ENCODE data around the gene SLC25A10. TPM values are rescaled to one million over a fixed set of nuclear protein-coding genes. Genes with fewer than 3 reads are reported as not detected.

The SLC25A10 gene
- total and polyA plus RNA-seq, 10 of the 15 experiments (the other 5 are each of a cell fraction or from before 2014, with no cell fraction given), result 0.11 to 72.7 (median 22.3) TPM

DNA sequence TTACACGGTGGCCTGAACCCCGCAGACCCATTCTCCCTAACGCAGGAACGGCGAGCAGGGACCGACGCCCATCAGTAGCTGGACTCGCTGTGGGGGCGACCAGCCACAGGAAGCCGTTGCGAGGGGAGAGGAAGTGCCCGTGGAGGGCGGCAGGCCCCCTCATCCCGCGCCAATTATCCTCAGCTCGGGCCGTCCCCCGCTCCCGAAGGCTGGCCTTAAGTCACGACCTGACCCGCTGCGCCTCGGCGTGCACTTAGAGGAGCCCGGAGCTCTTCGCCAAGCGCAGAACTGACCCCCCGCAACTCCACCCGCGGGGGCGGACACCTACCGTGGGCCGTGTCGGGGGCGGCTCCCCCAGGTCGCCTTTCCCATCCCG is 28.9 kb upstream of the SLC25A10 start:
- Histone ChIP-seq H3K27ac (ENCODE audit: control insufficient read depth, insufficient read depth) (peak overlapping the region; percentile 36; the same call in 1 of the 2 replicates), H3K27me3 (replicated peaks in 1 of 2; ENCODE audit: control insufficient read depth in 2 of 2, insufficient read depth in 2 of 2, low read length in 1 of 2) (no peaks in the 10 kb centered on the region), H3K4me3 (peak overlapping the region; percentile 75), H3K4me2 (ENCODE audit: control insufficient read depth, insufficient read depth) (peak overlapping the region; percentile 72), H3K9ac (ENCODE audit: control insufficient read depth, insufficient read depth, low read length) (peak overlapping the region; percentile 74), H3K9me3 (replicated peaks; ENCODE audit: control insufficient read depth, insufficient read depth, low read length) (no peaks in the 10 kb centered on the region), H3K4me1 (ENCODE audit: control insufficient read depth, insufficient read depth, low read length) (peaks cover 11% of the 10 kb centered on the region), H3K79me2 (ENCODE audit: control insufficient read depth, insufficient read depth, low read length) (peaks cover 38% of the 10 kb centered on the region), H4K20me1 (ENCODE audit: control insufficient read depth, insufficient read depth) (peaks cover 8% of the 10 kb centered on the region; the same call in 1 of the 2 replicates), H2AFZ (ENCODE audit: control insufficient read depth, low read depth, low read length) (peak overlapping the region; percentile 8), H3K36me3 (ENCODE audit: control insufficient read depth in 2 of 2, insufficient read depth in 2 of 2, low read length in 1 of 2) (peaks cover 0 to 10% of the 10 kb centered on the region in 2 experiments; a peak in 3 of 4 replicates)
- intact Hi-C loops (cut with micrococcal nuclease; ENCODE audit: unreplicated experiment), result loop anchor here (2.0 kb wide), 1 partner anchor 20 kb away; the partner anchor contains the start of gene MRPL12
- no TSS peak for BruUV-seq (replicated peaks)
- ChIA-PET SMC1A (ENCODE audit: uncharacterized antibody, unreplicated experiment) (interaction anchor here (1.1 kb wide), 1 partner anchor 30 kb away, joined by 3 read pairs; no protein-coding TSS in a partner anchor), POLR2A (interaction anchor here (0.5 to 4.0 kb wide), 8 partner anchors 16 to 132 kb away, joined by 3 to 32 read pairs (median 3); partner anchors contain the start of genes CCDC137 and MRPL12), CTCF (interaction anchor here (0.8 to 1.5 kb wide), 6 partner anchors 8 to 151 kb away, joined by 3 to 5 read pairs (median 4); no protein-coding TSS in a partner anchor), RAD21 (ENCODE audit: unreplicated experiment) (interaction anchor here (0.7 to 1.9 kb wide), 6 partner anchors 17 to 244 kb away, joined by 3 to 6 read pairs (median 4); partner anchors contain the start of gene MRPL12)
- no peak for FAIRE-seq
- peak; percentile 38 for ATAC-seq
- TF ChIP-seq GATAD2B (conservative IDR thresholded peaks at IDR 0.05; ENCODE audit: low read depth), result no peak
- peak; percentile 67; the same call in 1 of the 2 replicates for TF ChIP-seq LARP7 (IDR thresholded peaks at IDR 0.05)
- 0 out of 2 replicates have a peak, but pooled peaks have one; percentile 17 for TF ChIP-seq GABPA (IDR thresholded peaks at IDR 0.05; ENCODE audit: low read depth)
- TF ChIP-seq SMAD5 (IDR thresholded peaks at IDR 0.05; ENCODE audit: low read depth), result no peak
- TF ChIP-seq, protein P1, sequence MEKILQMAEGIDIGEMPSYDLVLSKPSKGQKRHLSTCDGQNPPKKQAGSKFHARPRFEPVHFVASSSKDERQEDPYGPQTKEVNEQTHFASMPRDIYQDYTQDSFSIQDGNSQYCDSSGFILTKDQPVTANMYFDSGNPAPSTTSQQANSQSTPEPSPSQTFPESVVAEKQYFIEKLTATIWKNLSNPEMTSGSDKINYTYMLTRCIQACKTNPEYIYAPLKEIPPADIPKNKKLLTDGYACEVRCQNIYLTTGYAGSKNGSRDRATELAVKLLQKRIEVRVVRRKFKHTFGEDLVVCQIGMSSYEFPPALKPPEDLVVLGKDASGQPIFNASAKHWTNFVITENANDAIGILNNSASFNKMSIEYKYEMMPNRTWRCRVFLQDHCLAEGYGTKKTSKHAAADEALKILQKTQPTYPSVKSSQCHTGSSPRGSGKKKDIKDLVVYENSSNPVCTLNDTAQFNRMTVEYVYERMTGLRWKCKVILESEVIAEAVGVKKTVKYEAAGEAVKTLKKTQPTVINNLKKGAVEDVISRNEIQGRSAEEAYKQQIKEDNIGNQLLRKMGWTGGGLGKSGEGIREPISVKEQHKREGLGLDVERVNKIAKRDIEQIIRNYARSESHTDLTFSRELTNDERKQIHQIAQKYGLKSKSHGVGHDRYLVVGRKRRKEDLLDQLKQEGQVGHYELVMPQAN (conservative IDR thresholded peaks at IDR 0.05), result peak; percentile 52; the same call in 1 of the 2 replicates
- TF ChIP-seq SPI1 (IDR thresholded peaks at IDR 0.05; ENCODE audit: borderline replicate concordance, insufficient read depth, low read depth, low read length), result peak; percentile 54; the same call in 1 of the 2 replicates
- TF ChIP-seq SREBF2 (IDR thresholded peaks at IDR 0.05; ENCODE audit: low read length), result no peak
- peak; percentile 30 for TF ChIP-seq DPF2 (IDR thresholded peaks at IDR 0.05)
- TF ChIP-seq EGR1 (IDR thresholded peaks at IDR 0.05; ENCODE audit: borderline replicate concordance in 1 of 2, low read depth in 2 of 2, low read length in 2 of 2), result peak in 1 of 2 experiments; percentile 62; a peak in 1 of 3 replicates
- WGBS (ENCODE audit: insufficient coverage, insufficient replicate concordance, low lambda C conversion rate, missing lambda C conversion rate), result under 1% methylated on average over 31 of the region's 37 CpGs
- in situ Hi-C loops (cut with MboI), result no loop called here
- DNase-seq (ENCODE audit: low read depth, low spot score), result no peak

Measured in GM12878 (cell line).